Measurements from ENCODE around the gene ZCCHC7.

DNA sequence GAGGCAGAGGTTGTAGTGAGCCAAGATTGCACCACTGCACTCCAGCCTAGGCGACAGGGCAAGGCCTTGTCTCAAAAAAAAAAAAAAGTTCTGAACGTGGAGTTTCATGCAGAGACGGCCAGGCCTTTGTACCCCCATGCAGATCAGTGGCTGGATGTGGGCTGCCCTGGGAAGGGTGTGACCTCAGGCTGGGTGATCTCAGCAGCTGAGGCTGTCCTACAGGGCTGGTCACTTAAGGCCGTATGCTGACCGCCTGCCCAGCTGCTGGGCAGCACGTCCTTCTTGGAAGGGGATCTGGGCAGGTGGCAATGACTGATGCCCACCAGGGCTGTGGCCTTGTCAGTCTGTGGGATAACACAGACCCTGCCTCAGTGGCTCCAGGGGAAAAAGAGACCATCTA is 264.9 kb downstream of the ZCCHC7 start:
- TF ChIP-seq, protein P1, sequence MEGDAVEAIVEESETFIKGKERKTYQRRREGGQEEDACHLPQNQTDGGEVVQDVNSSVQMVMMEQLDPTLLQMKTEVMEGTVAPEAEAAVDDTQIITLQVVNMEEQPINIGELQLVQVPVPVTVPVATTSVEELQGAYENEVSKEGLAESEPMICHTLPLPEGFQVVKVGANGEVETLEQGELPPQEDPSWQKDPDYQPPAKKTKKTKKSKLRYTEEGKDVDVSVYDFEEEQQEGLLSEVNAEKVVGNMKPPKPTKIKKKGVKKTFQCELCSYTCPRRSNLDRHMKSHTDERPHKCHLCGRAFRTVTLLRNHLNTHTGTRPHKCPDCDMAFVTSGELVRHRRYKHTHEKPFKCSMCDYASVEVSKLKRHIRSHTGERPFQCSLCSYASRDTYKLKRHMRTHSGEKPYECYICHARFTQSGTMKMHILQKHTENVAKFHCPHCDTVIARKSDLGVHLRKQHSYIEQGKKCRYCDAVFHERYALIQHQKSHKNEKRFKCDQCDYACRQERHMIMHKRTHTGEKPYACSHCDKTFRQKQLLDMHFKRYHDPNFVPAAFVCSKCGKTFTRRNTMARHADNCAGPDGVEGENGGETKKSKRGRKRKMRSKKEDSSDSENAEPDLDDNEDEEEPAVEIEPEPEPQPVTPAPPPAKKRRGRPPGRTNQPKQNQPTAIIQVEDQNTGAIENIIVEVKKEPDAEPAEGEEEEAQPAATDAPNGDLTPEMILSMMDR (IDR thresholded peaks at IDR 0.05; ENCODE audit: low read depth, low read length, missing input control) = no peak
- TF ChIP-seq RAD21 (IDR thresholded peaks at IDR 0.05) (no peak), YY1 (IDR thresholded peaks at IDR 0.05) (no peak), GABPA (IDR thresholded peaks at IDR 0.05 in 1 of 2, conservative IDR thresholded peaks at IDR 0.05 in 1 of 2) (no peak), JUND (IDR thresholded peaks at IDR 0.05) (no peak), HNF4G (IDR thresholded peaks at IDR 0.05) (no peak)
- TF ChIP-seq, protein P2, sequence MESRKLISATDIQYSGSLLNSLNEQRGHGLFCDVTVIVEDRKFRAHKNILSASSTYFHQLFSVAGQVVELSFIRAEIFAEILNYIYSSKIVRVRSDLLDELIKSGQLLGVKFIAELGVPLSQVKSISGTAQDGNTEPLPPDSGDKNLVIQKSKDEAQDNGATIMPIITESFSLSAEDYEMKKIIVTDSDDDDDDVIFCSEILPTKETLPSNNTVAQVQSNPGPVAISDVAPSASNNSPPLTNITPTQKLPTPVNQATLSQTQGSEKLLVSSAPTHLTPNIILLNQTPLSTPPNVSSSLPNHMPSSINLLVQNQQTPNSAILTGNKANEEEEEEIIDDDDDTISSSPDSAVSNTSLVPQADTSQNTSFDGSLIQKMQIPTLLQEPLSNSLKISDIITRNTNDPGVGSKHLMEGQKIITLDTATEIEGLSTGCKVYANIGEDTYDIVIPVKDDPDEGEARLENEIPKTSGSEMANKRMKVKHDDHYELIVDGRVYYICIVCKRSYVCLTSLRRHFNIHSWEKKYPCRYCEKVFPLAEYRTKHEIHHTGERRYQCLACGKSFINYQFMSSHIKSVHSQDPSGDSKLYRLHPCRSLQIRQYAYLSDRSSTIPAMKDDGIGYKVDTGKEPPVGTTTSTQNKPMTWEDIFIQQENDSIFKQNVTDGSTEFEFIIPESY (IDR thresholded peaks at IDR 0.05) = no peak
- TF ChIP-seq, protein P3, sequence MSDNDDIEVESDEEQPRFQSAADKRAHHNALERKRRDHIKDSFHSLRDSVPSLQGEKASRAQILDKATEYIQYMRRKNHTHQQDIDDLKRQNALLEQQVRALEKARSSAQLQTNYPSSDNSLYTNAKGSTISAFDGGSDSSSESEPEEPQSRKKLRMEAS (IDR thresholded peaks at IDR 0.05) = no peak
